ENCODE results near the gene DGKG.

DGKG gene

DNA sequence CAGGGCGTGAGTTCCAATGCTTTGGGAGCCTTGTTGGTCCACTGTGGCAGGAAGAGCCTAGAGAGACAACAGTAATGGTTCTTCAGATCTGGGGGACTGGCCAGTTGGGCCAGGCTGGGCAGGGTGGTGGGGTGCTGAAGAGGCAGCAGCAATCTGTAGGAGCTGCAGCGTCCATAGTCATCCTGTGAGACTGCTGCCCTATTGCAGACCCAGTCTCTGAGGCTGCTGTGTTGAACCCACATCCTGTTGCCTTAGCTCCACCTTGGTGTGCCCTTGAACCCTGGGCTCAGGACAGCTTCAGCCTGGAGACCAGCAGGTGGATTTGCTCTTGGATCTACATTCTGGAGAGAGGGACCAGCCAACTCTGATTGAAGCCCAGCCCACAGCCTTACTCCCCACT is 229.5 kb downstream of the DGKG start:
- DNase-seq, result no peak

DNA sequence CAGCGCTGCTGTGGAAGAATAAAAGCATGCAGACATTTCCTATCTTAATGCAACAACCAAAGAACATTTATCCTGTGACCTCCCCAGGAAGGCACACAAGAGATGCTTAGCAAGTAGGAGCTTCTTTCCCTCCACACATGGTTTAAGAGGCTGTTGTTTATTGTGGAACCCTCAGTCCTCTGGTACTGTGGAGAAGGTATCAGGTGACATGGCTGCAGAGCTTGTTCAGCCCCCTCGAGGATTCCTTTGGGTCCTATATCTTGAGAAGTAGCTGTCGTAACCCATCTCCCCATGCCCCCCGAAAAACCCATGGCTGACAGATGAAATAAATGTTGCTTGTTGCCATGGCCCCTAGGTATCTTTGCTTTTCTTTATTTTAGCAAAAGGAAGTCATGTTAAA is 232.8 kb downstream of the DGKG start:
- no peak for DNase-seq

DNA sequence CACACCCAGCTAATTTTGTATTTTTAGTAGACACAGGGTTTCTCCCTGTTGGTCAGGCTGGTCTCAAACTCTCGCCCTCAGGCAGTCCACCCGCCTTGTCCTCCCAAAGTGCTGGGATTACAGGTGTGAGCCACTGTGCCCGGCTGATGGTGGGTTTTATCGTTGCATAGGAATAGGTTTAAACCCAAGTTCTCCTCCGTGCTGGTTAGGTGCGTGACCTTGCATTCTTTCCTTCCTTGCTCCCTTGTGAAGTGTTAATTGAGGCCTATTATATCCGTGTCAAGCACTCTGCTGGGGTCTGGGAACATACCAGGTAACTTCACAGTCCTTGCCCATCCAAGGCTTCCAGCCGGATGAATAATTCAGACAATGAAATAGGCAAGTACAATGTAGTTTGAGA is 233.9 kb downstream of the DGKG start:
- no peak for DNase-seq

DNA sequence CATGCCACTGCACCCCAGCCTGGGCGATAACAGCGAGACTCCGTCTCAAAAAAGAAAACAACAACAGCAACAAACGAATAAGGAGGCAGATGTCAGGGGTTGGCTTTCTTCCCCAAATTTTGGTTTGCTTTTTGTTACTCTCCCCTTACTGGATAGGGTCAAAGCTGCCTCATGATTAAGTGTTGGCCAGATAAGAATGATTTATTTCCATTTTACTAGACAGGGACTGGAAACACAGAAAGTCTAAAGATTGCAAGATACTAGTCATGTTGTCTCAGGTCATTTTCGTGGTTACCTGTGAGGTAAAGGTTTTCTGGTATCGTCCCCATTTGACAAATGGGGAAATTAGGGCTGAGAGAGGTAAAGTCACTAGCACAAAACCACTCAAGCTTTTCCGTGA is 234.6 kb downstream of the DGKG start:
- DNase-seq, result no peak

DNA sequence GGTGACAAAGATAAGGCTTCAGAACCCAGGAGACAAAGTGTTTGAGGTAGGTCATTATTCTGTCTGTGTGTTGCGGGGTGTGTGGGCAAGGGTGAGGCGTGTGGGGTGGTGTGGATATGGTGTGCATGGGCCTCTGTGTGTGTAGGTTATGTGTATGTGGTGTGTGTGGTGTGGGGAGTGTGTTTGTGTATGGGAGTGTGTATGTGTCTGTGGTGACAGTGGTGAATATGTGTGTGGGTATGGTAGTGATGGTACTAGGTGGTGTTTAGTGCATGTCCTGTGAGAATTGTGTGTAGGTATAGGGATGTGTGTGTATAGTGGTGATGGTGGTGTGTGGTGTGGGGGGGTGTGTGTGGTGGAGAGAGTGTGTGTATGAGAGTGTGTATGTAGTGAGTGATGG is 236.9 kb downstream of the DGKG start:
- DNase-seq, result no peak

DNA sequence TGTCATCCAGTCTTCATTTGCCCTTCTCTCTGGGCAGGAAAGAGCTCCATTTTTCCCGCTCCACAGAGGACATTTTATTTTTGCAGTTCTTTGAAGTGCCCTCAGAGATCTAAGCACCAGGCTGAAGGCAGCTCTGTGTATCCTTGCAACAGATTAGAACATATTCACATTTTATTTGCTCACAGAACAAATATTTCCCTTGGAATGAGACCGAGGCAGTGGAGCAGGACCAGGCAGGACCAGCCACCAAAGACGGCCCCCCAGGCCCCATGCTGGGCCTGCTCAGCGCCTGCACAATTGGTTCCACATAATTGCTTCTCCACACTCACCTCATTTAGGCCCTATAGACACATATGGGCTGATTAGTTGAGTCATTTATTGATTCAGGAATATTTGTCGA is 237.4 kb downstream of the DGKG start:
- no peak for DNase-seq

DNA sequence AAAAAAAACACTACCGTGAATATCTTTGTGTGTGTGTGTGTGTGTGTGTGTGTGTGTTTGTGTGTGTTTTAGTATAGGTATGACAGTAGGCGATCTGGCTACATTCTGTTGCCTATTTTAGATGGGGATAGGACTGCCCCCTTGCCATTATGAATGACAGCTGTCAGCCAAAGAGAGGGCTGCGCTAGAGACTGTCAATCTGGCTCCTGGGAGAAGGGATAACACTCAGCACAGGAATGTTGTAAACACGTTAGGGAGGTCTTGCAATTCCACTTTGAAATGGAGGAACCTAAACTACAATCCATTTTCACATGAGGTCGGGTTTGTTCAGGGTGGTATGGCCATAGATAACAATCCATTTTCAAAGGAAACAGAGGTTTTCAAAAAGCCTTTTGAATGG is 239.0 kb downstream of the DGKG start:
- no peak for DNase-seq

DNA sequence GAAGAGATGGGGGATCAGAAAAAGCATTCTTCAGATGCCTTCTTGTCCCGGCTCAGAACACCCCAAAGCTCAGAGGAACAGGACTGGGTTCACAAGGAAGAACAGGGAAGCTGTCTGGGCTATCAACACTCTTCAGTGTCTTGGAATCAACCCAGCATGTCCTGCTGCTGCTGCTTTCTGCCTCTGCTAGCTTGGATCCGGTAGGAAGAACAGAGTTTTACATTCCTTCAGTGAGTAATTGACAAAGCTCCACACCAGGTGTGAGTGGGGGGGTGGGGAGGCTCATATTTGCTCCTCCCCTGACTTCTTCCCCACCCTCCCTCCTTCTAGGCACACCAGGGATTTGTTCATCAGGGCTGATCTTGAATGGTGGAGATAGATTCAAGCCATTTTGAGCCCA is 240.1 kb downstream of the DGKG start:
- DNase-seq, result no peak

DNA sequence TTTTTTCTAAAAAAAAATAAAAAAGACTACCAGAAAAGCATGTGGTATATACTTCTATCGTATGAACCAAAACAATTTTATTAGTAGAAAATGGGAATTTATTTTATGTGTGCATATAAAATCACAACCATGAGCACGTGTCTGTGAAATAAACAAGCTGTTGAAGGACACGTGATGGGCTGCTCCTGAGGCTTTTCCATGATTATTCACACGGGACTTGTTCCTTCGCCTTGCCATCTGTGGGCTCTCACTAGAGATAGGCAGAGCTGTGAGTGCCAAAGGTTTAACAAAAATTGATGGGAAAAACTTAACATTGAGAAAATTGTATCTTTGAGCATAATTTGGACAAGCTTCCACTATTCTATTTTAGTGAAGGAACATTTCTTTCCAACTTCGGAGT is 240.8 kb downstream of the DGKG start:
- no peak for DNase-seq

DNA sequence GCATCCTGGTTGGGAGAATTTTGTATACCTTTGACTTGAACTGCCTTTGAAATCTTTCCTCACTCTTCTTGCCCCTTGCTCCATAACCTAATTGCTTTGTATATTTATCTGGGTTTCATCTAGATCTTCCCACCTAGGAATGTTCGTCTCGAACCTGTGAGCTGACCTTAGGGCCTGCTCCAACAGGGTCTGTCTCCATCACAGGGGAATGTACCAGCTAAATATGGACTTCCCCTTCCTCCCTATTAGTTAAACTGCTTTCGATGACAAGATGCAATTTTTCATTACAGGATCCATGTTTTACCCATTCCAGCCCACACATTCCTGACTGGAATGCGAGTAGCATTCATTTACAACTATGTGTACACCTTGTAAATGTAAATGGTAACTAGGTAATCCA is 242.5 kb downstream of the DGKG start:
- no peak for DNase-seq

DNA sequence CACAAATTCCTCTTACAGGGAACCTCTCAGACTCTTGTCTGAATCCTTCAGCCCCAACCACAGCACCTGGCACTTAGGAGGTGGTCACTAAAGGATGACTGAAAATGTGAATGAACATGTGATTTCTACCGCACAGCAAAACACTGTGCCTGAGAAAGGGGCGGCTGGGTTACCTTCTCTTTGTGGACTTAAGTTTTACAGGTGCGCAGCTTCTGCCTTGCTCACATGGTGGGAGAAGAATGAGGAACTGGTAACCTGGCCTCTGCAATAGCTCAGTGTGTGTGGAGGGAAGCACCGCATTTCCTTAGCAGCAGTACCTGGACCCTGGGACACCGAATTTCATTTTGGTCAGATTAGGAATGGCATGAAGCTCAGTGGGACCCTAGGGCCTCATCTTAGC is 243.3 kb downstream of the DGKG start:
- no peak for DNase-seq

DNA sequence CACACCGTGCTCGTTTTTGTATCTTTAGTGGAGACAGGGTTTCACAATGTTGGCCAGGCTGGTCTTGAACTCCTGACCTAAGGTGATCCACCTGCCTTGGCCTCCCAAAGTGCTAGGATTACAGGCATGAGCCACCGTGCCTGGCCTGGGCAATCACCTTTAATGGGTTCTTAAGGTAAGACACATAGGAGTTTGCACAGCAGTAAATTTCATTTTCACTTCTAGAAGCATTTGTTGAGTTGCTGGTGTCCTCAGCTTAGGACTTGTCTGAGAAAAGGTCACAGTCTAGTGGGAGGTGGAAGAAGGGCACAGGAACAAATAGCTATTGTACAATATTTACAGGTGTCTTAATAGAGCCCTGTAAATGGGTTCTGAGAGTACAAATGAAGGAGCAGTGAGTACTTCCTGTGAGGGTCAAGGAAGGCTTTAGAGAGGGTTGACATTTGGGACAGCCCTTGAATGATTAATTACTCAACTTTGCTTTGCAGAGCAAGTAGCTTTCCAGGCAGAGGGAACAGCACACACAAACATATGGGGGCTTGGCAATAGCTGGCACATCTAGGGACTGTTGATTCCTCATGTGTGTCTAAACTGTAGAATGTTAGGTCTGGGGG is 244.4 kb downstream of the DGKG start:
- DNase-seq, result no peak

DNA sequence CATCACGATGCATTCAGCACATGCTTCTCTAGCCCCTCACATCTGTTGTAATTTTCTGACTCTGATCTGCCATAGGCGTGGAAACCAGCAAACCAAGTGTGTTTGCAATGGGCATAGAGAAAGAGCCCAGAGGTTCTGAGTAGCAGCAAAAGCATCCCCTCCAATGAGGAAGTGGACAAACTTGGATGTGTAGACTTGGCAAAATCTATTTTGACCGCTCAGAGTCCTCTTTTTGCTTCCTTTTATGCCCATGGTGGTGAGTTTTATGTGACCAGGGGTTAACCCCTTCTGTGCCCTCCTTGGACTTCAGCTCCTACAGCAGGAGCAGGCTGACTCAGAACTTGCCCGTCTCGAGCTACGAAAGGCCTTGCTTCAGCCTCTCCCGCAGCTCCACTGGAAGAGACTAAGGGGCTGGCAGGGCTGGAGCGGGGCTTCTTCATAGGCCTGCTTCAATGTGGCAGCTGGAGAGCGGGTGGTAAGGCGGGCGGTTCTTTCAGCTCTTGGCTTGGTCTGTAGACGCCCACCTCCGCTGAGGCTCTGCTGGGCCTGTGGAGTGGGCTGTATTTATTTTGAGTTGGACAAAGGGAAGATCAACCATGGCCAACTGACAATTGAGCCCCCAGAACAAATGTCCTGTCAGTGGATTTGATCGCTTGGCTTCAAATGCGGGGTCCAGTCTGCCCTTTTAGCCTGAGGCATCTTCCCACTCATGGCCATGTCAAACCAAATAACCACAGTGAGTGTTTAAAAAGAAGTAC is 246.6 kb downstream of the DGKG start:
- peak; percentile 57 for DNase-seq

DNA sequence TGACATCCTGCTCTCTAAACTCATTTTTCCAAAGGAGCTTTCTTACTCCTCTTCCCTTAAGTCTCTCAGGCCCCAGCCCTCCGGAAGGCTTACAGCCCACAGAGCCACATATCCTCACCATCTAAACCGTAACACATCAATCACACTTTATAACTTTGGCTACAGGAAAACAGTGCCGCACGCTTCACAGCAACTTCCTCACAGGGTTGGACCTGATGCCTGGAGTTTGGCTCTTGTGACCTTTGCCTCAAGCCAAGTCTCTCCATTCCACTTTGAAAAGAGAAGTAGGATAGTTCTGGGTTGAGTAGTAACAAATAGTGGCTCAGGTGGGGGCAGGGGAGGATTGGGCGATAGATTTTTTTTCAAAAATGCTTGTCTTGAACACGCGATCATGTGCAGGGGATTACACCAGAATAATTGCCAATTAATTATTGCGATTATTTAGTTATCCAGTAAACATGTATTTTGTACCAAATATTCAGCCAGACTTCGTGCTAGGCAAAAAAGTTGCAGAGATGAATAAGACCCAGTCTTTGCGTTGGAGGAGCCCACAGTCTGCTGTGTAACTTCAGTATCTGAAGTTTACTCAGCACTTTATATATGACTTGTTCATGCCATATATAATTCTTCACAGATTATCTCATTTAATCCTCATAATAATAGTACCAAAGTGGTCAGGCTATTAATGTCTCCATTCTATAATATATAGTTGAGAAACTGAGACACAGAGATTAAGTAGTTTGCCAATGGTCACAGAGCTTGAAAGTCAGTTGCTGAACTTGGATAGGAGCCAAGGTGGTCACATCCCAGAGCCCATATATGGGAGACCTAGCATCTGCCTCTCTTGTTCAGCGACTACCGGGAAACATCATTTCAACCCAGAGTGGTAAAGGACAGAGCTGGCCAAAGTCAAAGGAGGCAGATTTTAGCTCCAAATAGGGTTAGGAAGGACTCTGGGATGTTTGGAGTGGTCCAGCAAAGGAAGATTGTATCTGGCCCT is 250.8 kb downstream of the DGKG start:
- peak; percentile 76 for DNase-seq

DNA sequence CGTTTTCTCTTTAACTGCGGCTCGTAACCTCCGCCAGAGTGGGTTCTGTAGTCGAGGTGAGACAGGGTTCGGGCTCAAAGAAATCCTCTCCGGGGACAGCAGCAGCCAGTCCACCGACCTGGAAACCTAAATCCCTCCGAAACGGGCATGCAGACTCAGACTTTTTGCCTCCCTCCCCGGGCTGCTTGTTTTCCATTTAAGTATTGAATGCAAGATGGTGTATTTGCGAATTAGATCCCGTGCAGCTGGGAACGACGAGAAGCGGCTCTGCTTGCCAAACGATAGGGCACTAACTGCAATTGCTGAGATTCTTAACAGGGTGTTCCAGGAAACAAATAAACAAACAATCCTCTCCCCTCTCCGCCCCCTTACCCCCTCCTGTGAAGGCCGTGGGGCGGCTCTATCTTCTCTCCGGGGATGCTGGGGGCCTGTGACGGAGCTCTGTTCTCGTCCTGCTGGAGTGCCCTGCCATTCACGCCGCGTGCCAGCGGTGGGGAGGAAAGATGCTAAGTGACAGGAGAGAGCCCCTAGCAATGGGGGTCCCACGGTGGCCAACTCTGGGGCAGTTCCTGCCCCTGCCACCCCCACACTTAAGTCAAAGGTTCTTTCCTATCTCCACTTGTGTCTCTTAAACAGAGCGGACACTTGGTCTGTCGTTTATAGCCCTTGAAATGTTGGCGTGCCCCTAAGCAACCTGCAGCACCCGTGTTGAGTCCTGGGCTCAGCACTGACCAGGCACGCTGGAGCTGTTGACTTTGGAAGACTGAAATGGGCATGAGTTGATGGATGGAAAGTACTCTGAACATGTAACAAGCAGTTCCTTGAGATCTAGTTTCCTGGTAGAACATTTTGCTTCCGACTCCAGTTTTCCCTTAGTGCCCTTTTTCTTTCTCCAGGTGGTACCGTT is 251.9 kb downstream of the DGKG start:
- DNase-seq, result no peak

DNA sequence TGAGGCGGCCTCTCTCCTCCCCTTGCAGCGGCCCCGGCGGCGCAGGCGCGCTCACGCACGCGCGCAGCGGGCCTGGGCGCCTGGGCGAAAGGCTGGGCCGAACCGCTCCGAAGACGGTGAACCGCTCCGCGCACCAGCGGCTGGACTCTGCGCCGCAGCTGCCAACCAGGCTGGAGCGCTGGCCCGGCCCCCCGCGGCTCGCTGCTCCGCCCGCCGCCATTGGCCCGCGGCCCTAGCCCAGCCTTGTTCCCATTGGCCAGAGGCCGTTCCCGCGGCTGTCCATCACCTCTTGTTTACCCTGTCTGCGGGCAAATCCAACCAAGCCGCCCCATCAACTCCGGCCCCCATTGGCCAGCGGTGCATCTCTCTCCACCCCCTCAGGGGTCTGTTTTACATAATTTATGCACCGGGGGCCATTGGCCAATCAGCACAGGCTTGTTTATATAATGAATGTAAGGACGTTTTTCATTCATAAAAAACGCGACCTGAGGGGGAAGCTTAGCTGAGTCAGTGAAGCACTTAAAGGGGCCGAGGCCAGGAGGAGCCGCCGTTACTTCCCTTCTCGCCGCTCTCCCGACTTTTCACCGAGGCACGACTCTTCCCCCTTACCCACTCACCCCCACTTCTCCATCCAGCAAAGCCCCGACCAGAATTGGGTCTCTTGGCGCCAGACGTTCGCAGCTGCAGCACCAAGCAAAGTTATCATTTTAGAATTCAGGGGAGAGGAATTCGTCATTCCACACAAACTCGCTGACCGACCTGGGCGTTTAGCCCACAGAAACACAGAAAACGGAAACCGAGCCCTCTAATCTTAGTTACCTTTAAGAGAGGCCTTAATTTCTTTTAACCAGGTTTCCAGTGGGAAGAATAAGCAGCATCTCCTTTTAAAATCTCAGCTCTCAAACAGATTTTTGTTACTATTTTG is 252.8 kb downstream of the DGKG start, which contains the start of gene ETV5:
TSS of gene ETV5 (minus strand) at position 149 of the 925 bp plus-strand sequence. CDS start 3,221 bp downstream, outside the sequence.
- DNase-seq, result peak; percentile 99

DNA sequence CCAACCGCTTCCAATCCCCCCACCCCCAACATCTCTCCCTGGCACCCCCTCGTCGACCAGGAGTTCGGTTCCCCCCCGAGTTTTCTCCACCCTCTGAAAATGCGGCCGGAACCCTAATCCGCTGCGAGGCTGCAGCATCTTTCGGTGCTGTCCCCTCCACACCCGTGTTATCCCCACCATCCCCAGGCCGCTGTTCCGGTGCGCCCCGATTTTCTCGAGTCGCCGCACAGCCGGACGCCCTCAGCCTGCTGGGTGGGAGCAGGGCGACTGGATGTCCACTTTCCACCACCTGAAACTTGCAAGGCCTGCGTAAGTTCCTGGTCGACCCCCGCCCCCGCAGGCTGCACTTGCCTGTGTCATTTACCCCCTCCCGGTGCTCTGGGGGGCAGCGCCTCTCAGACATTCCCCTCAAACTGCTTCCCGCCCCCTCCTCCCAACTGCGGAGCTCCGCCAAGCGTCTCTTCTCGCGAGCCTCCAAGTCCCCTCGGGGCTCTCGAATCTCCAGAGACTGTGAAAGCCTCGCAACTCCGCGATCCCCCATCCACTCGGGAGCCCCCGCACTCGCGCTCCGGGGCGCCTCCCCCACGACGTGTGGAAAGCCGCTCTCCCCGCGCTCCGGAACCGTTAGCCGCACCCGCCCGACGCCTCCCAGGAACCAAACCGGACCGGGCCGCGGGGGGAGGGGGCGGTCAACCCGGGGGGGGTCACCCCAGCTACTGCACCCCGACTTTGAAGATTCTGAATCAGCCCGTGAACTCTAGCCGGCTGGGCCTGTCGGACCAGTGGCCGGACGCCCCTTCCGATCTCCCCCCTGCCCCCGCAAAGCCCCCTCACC is 253.7 kb downstream of the DGKG start:
- peak; percentile 44 for DNase-seq

DNA sequence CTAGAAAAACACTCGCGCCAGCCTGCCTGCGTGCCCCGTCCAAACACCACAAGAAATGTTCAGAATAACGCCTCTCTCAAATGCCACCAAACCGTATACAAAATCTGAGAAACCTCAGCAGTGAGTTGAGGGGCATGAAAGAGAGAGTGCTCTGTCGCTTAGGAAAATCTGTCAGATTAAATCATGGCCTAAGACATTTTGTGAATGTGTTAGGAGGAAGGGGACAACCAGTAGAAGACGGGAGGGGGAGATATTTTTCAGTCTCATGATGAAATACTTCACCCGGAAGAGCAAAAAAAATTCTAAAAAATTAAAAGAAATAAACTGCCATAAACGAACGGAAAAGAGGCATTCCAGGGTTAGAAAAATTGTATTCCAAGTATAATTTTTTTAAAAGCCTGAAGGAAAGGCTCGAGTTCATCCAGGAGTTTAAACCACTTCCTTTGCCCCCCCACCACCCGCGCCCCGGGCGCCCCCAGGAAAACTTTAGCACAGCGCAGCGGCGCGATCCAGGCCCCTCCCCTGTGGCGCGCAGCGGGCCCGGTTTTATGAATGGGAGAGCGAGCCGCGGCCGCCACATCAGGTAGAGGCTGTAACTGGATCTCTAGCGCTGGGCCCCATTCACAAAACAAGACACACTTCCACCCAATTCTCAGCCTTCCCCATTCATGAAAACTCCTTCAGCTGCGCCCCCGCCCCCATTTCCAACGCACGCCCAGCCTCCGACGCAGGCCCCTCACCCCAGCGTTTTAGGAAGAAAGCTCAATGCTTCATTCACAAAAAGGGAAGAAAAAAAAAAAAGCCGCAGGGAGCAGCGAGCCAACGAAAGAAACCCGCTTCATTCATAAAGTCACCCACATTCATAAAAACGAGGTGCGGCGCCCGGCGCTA is 254.6 kb downstream of the DGKG start:
- peak; percentile 58 for DNase-seq

DNA sequence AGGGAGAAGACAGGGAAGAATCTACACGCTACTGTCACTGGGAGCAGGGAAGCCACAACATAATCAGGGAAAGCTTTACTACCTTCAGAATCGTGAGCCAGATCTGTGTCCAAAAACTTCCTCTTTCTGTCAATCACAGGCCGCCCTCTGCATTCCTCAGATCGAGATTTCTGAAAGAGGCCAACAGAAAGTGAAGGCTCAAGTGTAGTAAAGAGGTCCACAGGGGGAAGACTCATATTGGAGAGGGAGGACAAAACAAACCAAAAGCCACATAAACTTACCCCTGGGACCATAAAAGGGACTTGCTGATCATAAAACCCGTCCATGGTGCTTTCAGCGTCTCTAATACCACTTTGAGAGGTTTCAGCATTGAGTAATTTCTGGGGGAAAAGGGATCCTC is 256.5 kb downstream of the DGKG start:
- peak; percentile 62 for DNase-seq
